Tibial artery (tissue), 4 donors: ENCODE measurements around the gene KCTD3.

Experiments used
- DNase-seq, 2 donors: peaks; one replicate each; pipeline ENCODE4 v3.0.0-alpha.2; 2019
- H3K27ac ChIP-seq, 2 donors: fragments of 200-600 bp; sonication (generic) in 1 of 2; 1 replicate in 1 of 2; 2 replicates in 1 of 2; pipeline ENCODE4 v1.5.1; 2018 to 2019; ENCODE audit warnings: mild to moderate bottlenecking in 1 of 2
- H3K27me3 ChIP-seq, 2 donors: fragments of 200-600 bp; sonication (generic) in 1 of 2; one replicate each; pipeline versions ENCODE4 v1.5.1 to v1.6.0; 2016 to 2019
- H3K36me3 ChIP-seq, 3 donors: fragments of 200-600 bp; sonication (generic) in 2 of 3; one replicate each; pipeline ENCODE4 v1.5.1; 2016 to 2019; ENCODE audit warnings: mild to moderate bottlenecking in 2 of 3
- H3K4me1 ChIP-seq, 4 donors: fragments of 200-600 bp; sonication (generic) in 2 of 4; 1 replicate in 3 of 4; 2 replicates in 1 of 4; pipeline ENCODE4 v1.5.1; 2016 to 2019
- H3K4me3 ChIP-seq, 2 donors: fragments of 200-600 bp; sonication (generic) in 1 of 2; 1 replicate in 1 of 2; 2 replicates in 1 of 2; pipeline ENCODE4 v1.5.1; 2018 to 2019; ENCODE audit warnings: mild to moderate bottlenecking in 2 of 2
- H3K9me3 ChIP-seq, 3 donors: fragments of 200-600 bp; sonication (generic) in 1 of 3; one replicate each; pipeline ENCODE4 v1.5.1; 2016 to 2019
- intact Hi-C: fragments of 100-400 bp; cut with DNase I; formaldehyde crosslinking; loops from one replicate; pipeline ENCODE4 v1.15.0; 2023; ENCODE audit warnings: low total_unique reads
- TF ChIP-seq, protein P1 (sequence below), 2 experiments: fragments of 200-600 bp in 1 of 2; fragments of 450-650 bp in 1 of 2; IDR thresholded peaks; one replicate each; pipeline ENCODE4 v1.5.1; 2017 to 2019; ENCODE audit warnings: antibody characterized with exemption in 2 of 2, mild to moderate bottlenecking in 1 of 2, moderate library complexity in 1 of 2

Gene KCTD3

DNA sequence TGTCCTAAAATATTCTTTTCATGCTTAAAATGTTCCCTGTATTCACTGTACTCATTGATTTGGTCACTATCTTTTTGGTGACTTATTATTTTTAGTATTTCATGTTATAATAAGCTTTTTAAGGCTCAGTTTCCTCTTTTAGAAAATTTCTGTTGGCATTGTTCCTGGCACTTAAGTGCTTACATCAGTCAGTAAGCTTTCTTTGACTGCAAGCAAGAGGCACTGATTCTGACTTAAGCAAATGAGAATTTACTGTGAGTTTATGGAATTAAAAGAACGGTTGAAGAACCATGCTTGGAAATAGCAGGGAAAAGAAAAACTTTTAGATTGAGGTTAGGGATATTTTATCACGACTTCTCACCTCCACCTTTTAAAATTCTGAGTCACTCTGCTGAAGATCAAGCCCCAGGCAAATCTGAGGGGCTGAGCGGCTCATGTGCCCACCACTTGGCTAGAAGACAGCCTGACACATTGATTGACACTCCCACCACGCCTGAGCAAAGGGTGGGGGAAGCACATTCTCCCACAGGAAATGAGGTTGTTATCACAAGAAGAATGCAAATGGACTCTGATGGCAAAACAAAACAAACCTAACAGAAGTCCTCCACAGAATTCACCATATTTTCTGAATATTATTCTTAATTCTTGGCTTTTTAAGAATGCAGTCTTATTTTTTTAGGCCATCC, 102.8 kb downstream of the KCTD3 start:
- peaks cover 0 to 10% (median 2%) of the 10 kb centered on the region in 4 donors for H3K4me1 ChIP-seq
- no peaks in the 10 kb centered on the region for H3K36me3 ChIP-seq
- intact Hi-C loops, result no loop called here
- H3K27ac ChIP-seq, result no peak overlapping the region
- no peak overlapping the region for H3K4me3 ChIP-seq
- DNase-seq, result no peak
- TF ChIP-seq, protein P1, sequence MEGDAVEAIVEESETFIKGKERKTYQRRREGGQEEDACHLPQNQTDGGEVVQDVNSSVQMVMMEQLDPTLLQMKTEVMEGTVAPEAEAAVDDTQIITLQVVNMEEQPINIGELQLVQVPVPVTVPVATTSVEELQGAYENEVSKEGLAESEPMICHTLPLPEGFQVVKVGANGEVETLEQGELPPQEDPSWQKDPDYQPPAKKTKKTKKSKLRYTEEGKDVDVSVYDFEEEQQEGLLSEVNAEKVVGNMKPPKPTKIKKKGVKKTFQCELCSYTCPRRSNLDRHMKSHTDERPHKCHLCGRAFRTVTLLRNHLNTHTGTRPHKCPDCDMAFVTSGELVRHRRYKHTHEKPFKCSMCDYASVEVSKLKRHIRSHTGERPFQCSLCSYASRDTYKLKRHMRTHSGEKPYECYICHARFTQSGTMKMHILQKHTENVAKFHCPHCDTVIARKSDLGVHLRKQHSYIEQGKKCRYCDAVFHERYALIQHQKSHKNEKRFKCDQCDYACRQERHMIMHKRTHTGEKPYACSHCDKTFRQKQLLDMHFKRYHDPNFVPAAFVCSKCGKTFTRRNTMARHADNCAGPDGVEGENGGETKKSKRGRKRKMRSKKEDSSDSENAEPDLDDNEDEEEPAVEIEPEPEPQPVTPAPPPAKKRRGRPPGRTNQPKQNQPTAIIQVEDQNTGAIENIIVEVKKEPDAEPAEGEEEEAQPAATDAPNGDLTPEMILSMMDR (IDR thresholded peaks at IDR 0.05), result no peak
- peaks cover 0 to 3% of the 10 kb centered on the region in 2 donors for H3K27me3 ChIP-seq
- H3K9me3 ChIP-seq, result no peaks in the 10 kb centered on the region
